Measurements from ENCODE around the gene CNKSR3. TPM values are rescaled to one million over a fixed set of nuclear protein-coding genes. Genes with fewer than 3 reads are reported as not detected.

CNKSR3 gene
- total RNA-seq, 2 experiments from 2014 or later: 0.34 to 0.58 TPM

- H3K9me3 Mint-ChIP-seq (ENCODE audit: low read depth): peaks cover 5% of the 10 kb centered on the region
- ATAC-seq (no peak), DNase-seq (no peak)
- ChIA-PET POLR2A (no interaction called here), CTCF (no interaction called here)
- no peak overlapping the region for H3K4me3 Mint-ChIP-seq
- H3K27ac Mint-ChIP-seq: no peak overlapping the region
- no peaks in the 10 kb centered on the region for H3K36me3 Mint-ChIP-seq (ENCODE audit: low read depth)
- intact Hi-C loops (cut with DNase I, micrococcal nuclease): no loop called here
- H3K4me1 Mint-ChIP-seq: no peaks in the 10 kb centered on the region
- H3K27me3 Mint-ChIP-seq: peaks cover 8% of the 10 kb centered on the region
Measured at GRCh38 chr6:154381548-154381947, 128.9 kb downstream of the CNKSR3 start.

- CTCF ChIA-PET: no interaction called here
- H3K4me1 Mint-ChIP-seq: no peaks in the 10 kb centered on the region
Measured at GRCh38 chr6:154380741-154381140, 129.7 kb downstream of the CNKSR3 start.

GRCh38 chr6:154379585-154379984, 130.9 kb downstream of the CNKSR3 start:
- intact Hi-C loops (cut with DNase I, micrococcal nuclease): no loop called here

More at GRCh38 chr6:154380741-154381140, 129.7 kb downstream of the CNKSR3 start:
- intact Hi-C loops (cut with DNase I, micrococcal nuclease): no loop called here
- Mint-ChIP-seq H3K9me3 (ENCODE audit: low read depth) (peaks cover 5% of the 10 kb centered on the region), H3K4me3 (no peak overlapping the region), H3K27ac (no peak overlapping the region), H3K36me3 (ENCODE audit: low read depth) (no peaks in the 10 kb centered on the region), H3K27me3 (peaks cover 6% of the 10 kb centered on the region)
- DNase-seq (no peak), ATAC-seq (no peak)
- POLR2A ChIA-PET: no interaction called here

GRCh38 chr6:154378518-154378917, 132.0 kb downstream of the CNKSR3 start:
- no peak for DNase-seq
- CTCF ChIA-PET: no interaction called here
- Mint-ChIP-seq H3K4me3 (no peak overlapping the region), H3K27ac (no peak overlapping the region), H3K9me3 (ENCODE audit: low read depth) (peaks cover 5% of the 10 kb centered on the region), H3K36me3 (ENCODE audit: low read depth) (no peaks in the 10 kb centered on the region), H3K4me1 (no peaks in the 10 kb centered on the region), H3K27me3 (no peaks in the 10 kb centered on the region)
- no peak for ATAC-seq
- POLR2A ChIA-PET: no interaction called here
- intact Hi-C loops (cut with DNase I, micrococcal nuclease): no loop called here

More at GRCh38 chr6:154379585-154379984, 130.9 kb downstream of the CNKSR3 start:
- POLR2A ChIA-PET: no interaction called here
- CTCF ChIA-PET: no interaction called here
- ATAC-seq (no peak), DNase-seq (no peak)
- H3K27me3 Mint-ChIP-seq: no peaks in the 10 kb centered on the region
- no peak overlapping the region for H3K27ac Mint-ChIP-seq
- H3K4me1 Mint-ChIP-seq: no peaks in the 10 kb centered on the region
- H3K9me3 Mint-ChIP-seq (ENCODE audit: low read depth): peaks cover 5% of the 10 kb centered on the region
- no peak overlapping the region for H3K4me3 Mint-ChIP-seq
- H3K36me3 Mint-ChIP-seq (ENCODE audit: low read depth): no peaks in the 10 kb centered on the region

GRCh38 chr6:154377726-154378125, 132.8 kb downstream of the CNKSR3 start:
- DNase-seq (no peak), ATAC-seq (no peak)
- no peaks in the 10 kb centered on the region for H3K4me1 Mint-ChIP-seq
- H3K9me3 Mint-ChIP-seq (ENCODE audit: low read depth): no peaks in the 10 kb centered on the region
- no peak overlapping the region for H3K4me3 Mint-ChIP-seq
- ChIA-PET CTCF (interaction anchor here (0.5 to 0.6 kb wide), 2 partner anchors 78 to 1417 kb away, joined by 3 to 6 read pairs; no protein-coding TSS in a partner anchor), POLR2A (no interaction called here)
- no peaks in the 10 kb centered on the region for H3K27me3 Mint-ChIP-seq
- no peaks in the 10 kb centered on the region for H3K36me3 Mint-ChIP-seq (ENCODE audit: low read depth)
- H3K27ac Mint-ChIP-seq: no peak overlapping the region
- intact Hi-C loops (cut with DNase I, micrococcal nuclease): no loop called here

GRCh38 chr6:154373971-154374370, 136.5 kb downstream of the CNKSR3 start:
- Mint-ChIP-seq H3K36me3 (ENCODE audit: low read depth) (no peaks in the 10 kb centered on the region), H3K27ac (no peak overlapping the region), H3K4me1 (peaks cover 10% of the 10 kb centered on the region), H3K4me3 (no peak overlapping the region), H3K9me3 (ENCODE audit: low read depth) (no peaks in the 10 kb centered on the region), H3K27me3 (no peaks in the 10 kb centered on the region)
- DNase-seq: no peak
- POLR2A ChIA-PET: no interaction called here
- CTCF ChIA-PET: no interaction called here
- ATAC-seq: no peak
- intact Hi-C loops (cut with DNase I, micrococcal nuclease): no loop called here

GRCh38 chr6:154371281-154371680, 139.2 kb downstream of the CNKSR3 start:
- H3K36me3 Mint-ChIP-seq (ENCODE audit: low read depth): no peaks in the 10 kb centered on the region
- intact Hi-C loops (cut with DNase I, micrococcal nuclease): no loop called here
- ATAC-seq (no peak), DNase-seq (no peak)
- H3K27ac Mint-ChIP-seq: no peak overlapping the region
- H3K4me3 Mint-ChIP-seq: no peak overlapping the region
- no peaks in the 10 kb centered on the region for H3K27me3 Mint-ChIP-seq
- no peaks in the 10 kb centered on the region for H3K9me3 Mint-ChIP-seq (ENCODE audit: low read depth)
- H3K4me1 Mint-ChIP-seq: peaks cover 23% of the 10 kb centered on the region
- POLR2A ChIA-PET: no interaction called here
- CTCF ChIA-PET: interaction anchor here (0.7 to 2.0 kb wide), 6 partner anchors 10 to 217 kb away, joined by 3 to 9 read pairs (median 6); no protein-coding TSS in a partner anchor

GRCh38 chr6:154370545-154370944, 139.9 kb downstream of the CNKSR3 start:
- no peaks in the 10 kb centered on the region for H3K9me3 Mint-ChIP-seq (ENCODE audit: low read depth)
- H3K36me3 Mint-ChIP-seq (ENCODE audit: low read depth): no peaks in the 10 kb centered on the region
- ATAC-seq: peak; percentile 61
- ChIA-PET CTCF (interaction anchor here (0.7 to 2.0 kb wide), 9 partner anchors 9 to 216 kb away, joined by 3 to 9 read pairs (median 4); no protein-coding TSS in a partner anchor), POLR2A (no interaction called here)
- no peak overlapping the region for H3K27ac Mint-ChIP-seq
- H3K4me3 Mint-ChIP-seq: no peak overlapping the region
- intact Hi-C loops (cut with DNase I, micrococcal nuclease): loop anchor here (1.0 kb wide), 1 partner anchor 216 kb away; no protein-coding TSS in a partner anchor
- H3K4me1 Mint-ChIP-seq: peaks cover 23% of the 10 kb centered on the region
- peak; percentile 41 for DNase-seq
- no peaks in the 10 kb centered on the region for H3K27me3 Mint-ChIP-seq

GRCh38 chr6:154367839-154368695, 142.4 kb downstream of the CNKSR3 start:
- Mint-ChIP-seq H3K27me3 (no peaks in the 10 kb centered on the region), H3K4me3 (no peak overlapping the region), H3K27ac (no peak overlapping the region), H3K9me3 (ENCODE audit: low read depth) (no peaks in the 10 kb centered on the region), H3K4me1 (peaks cover 23% of the 10 kb centered on the region), H3K36me3 (ENCODE audit: low read depth) (no peaks in the 10 kb centered on the region)
- ChIA-PET POLR2A (no interaction called here), CTCF (interaction anchor here (1.0 to 2.2 kb wide), 2 partner anchors 13 to 211 kb away, joined by 3 to 5 read pairs; no protein-coding TSS in a partner anchor)
- intact Hi-C loops (cut with DNase I, micrococcal nuclease): no loop called here
- peak; percentile 75 for ATAC-seq
- peak; percentile 16 for DNase-seq

- no peak overlapping the region for H3K4me3 Mint-ChIP-seq
- H3K9me3 Mint-ChIP-seq (ENCODE audit: low read depth): no peaks in the 10 kb centered on the region
- ChIA-PET POLR2A (no interaction called here), CTCF (interaction anchor here (1.0 to 2.2 kb wide), 2 partner anchors 12 to 210 kb away, joined by 3 to 5 read pairs; no protein-coding TSS in a partner anchor)
- DNase-seq (no peak), ATAC-seq (no peak)
- intact Hi-C loops (cut with DNase I, micrococcal nuclease): no loop called here
- no peak overlapping the region for H3K27ac Mint-ChIP-seq
- H3K27me3 Mint-ChIP-seq: no peaks in the 10 kb centered on the region
- H3K36me3 Mint-ChIP-seq (ENCODE audit: low read depth): no peaks in the 10 kb centered on the region
- H3K4me1 Mint-ChIP-seq: peaks cover 23% of the 10 kb centered on the region
Measured at GRCh38 chr6:154367336-154367735, 143.1 kb downstream of the CNKSR3 start.

- H3K36me3 Mint-ChIP-seq (ENCODE audit: low read depth): no peaks in the 10 kb centered on the region
- ChIA-PET POLR2A (no interaction called here), CTCF (interaction anchor here (1.2 kb wide), 1 partner anchor 86 kb away, joined by 3 read pairs; no protein-coding TSS in a partner anchor)
- no peaks in the 10 kb centered on the region for H3K9me3 Mint-ChIP-seq (ENCODE audit: low read depth)
- peaks cover 12% of the 10 kb centered on the region for H3K27me3 Mint-ChIP-seq
- H3K27ac Mint-ChIP-seq: no peak overlapping the region
- no peak for ATAC-seq
- H3K4me1 Mint-ChIP-seq: peaks cover 23% of the 10 kb centered on the region
- intact Hi-C loops (cut with DNase I, micrococcal nuclease): no loop called here
- H3K4me3 Mint-ChIP-seq: no peak overlapping the region
- no peak for DNase-seq
Measured at GRCh38 chr6:154363821-154364220, 146.7 kb downstream of the CNKSR3 start.

- CTCF ChIA-PET: interaction anchor here (0.6 to 1.7 kb wide), 2 partner anchors 9 to 1810 kb away, joined by 3 to 9 read pairs; no protein-coding TSS in a partner anchor
- H3K4me1 Mint-ChIP-seq: peaks cover 11% of the 10 kb centered on the region
- intact Hi-C loops (cut with DNase I, micrococcal nuclease): no loop called here
- no peak overlapping the region for H3K27ac Mint-ChIP-seq
- no peak for ATAC-seq
- no peak overlapping the region for H3K4me3 Mint-ChIP-seq
- H3K27me3 Mint-ChIP-seq: peaks cover 20% of the 10 kb centered on the region
- no peaks in the 10 kb centered on the region for H3K36me3 Mint-ChIP-seq (ENCODE audit: low read depth)
- no peak for DNase-seq
- H3K9me3 Mint-ChIP-seq (ENCODE audit: low read depth): no peaks in the 10 kb centered on the region
- POLR2A ChIA-PET: no interaction called here
Measured at GRCh38 chr6:154361476-154361875, 149.0 kb downstream of the CNKSR3 start.
